CD4-positive, CD25-positive, alpha-beta regulatory T cell (primary cell): ENCODE data around the gene PITHD1. TPM values are rescaled to one million over a fixed set of nuclear protein-coding genes. Genes with fewer than 3 reads are reported as not detected.
"Not testable (repeated sequence)": the region's sequence is repeated elsewhere in the genome, so short reads cannot be mapped to it uniquely, and the experiment has no call there.

Experiments
- ATAC-seq, 2 donors: fragments of 150-1000 bp; cut with Tn5 transposase; one replicate each; pipeline ENCODE4 v1.10.0; 2021; ENCODE audit warnings: low read depth in 2 of 2, moderate number of reproducible peaks in 2 of 2, moderate library complexity in 1 of 2
- DNase-seq, 3 donors: peaks; one replicate each; pipeline versions ENCODE4 v3.0.0 to v3.0.0-alpha.2; 2012 to 2022; ENCODE audit warnings: mixed read lengths in 1 of 3
- H3K27ac ChIP-seq: one replicate; pipeline ENCODE4 v1.7.0; 2013; ENCODE audit warnings: mild to moderate bottlenecking, low read length; ENCODE audit not compliant: insufficient read depth, poor library complexity, severe bottlenecking
- H3K27me3 ChIP-seq: one replicate; pipeline ENCODE4 v1.7.0; 2013; ENCODE audit warnings: low read length; ENCODE audit not compliant: control insufficient read depth, insufficient read depth
- H3K36me3 ChIP-seq: one replicate; pipeline ENCODE4 v1.7.0; 2013; ENCODE audit warnings: mild to moderate bottlenecking, low read length, moderate library complexity; ENCODE audit not compliant: control insufficient read depth, insufficient read depth
- H3K4me1 ChIP-seq: 2 replicates; pipeline ENCODE4 v1.7.0; 2013; ENCODE audit warnings: mild to moderate bottlenecking, low read length; ENCODE audit not compliant: insufficient read depth, control insufficient read depth, poor library complexity, severe bottlenecking
- H3K4me3 ChIP-seq: one replicate; pipeline ENCODE4 v1.7.0; 2013; ENCODE audit warnings: low read depth, mild to moderate bottlenecking, low read length, moderate library complexity
- H3K9me3 ChIP-seq, 2 experiments: 1 replicate in 1 of 2; 2 replicates in 1 of 2; pipeline ENCODE4 v1.7.0; 2013; ENCODE audit warnings: low read length in 2 of 2, mild to moderate bottlenecking in 1 of 2, moderate library complexity in 1 of 2; ENCODE audit not compliant: control insufficient read depth in 2 of 2
- H3K27ac Mint-ChIP-seq, 3 donors: one replicate each; pipeline ENCODE4 v1.8.0; 2020 to 2022; ENCODE audit warnings: mild to moderate bottlenecking in 3 of 3, mixed read lengths in 3 of 3, moderate library complexity in 2 of 3
- H3K27me3 Mint-ChIP-seq: one replicate; pipeline ENCODE4 v1.8.0; 2022; ENCODE audit warnings: mild to moderate bottlenecking, mixed read lengths
- H3K36me3 Mint-ChIP-seq: one replicate; pipeline ENCODE4 v1.8.0; 2020; ENCODE audit warnings: mixed read lengths
- H3K4me1 Mint-ChIP-seq, 4 donors: one replicate each; pipeline ENCODE4 v1.8.0; 2020 to 2022; ENCODE audit warnings: mixed read lengths in 4 of 4, mild to moderate bottlenecking in 1 of 4
- H3K4me3 Mint-ChIP-seq, 4 donors: one replicate each; pipeline ENCODE4 v1.8.0; 2020 to 2022; ENCODE audit warnings: mild to moderate bottlenecking in 4 of 4, mixed read lengths in 4 of 4, moderate library complexity in 3 of 4
- H3K9me3 Mint-ChIP-seq, 7 donors: one replicate each; pipeline ENCODE4 v1.8.0; 2020 to 2022; ENCODE audit warnings: mixed read lengths in 7 of 7, mild to moderate bottlenecking in 3 of 7, moderate library complexity in 2 of 7
- polyA plus RNA-seq, 4 donors: library from polyadenylated mRNA; unstranded; fragments of 300-500 nt; fragmentation: Illumina TruSeq; gene quantifications; one replicate each; pipeline ENCODE4 v1.2.3, GENCODE V29; 2021
- total RNA-seq: library from RNA; stranded (reverse); gene quantifications from one replicate; pipeline ENCODE4 v1.2.3, GENCODE V29; 2022

The PITHD1 gene
- total and polyA plus RNA-seq, 5 donors from 2014 or later = 72.6 to 98.9 (median 83.0) TPM

GRCh38 chr1:23791516-23792047, 13.4 kb downstream of the PITHD1 start:
- peaks cover 24% of the 10 kb centered on the region for H3K36me3 ChIP-seq

GRCh38 chr1:23792151-23792945, 14.1 kb downstream of the PITHD1 start:
- Histone ChIP-seq H3K9me3 (no peaks in the 10 kb centered on the region), H3K4me3 (no peak overlapping the region), H3K27ac (peak overlapping the region; percentile 86), H3K36me3 (peaks cover 19% of the 10 kb centered on the region), H3K27me3 (no peaks in the 10 kb centered on the region), H3K4me1 (peaks cover 23% of the 10 kb centered on the region)
- ATAC-seq (no peak), DNase-seq (no peak)
- no peaks in the 10 kb centered on the region for H3K9me3 Mint-ChIP-seq
- no peaks in the 10 kb centered on the region for H3K27me3 Mint-ChIP-seq
- peak overlapping the region; percentile 32 to 98 (median 94) for H3K4me3 Mint-ChIP-seq
- peaks cover 0 to 32% (median 13%) of the 10 kb centered on the region in 4 donors for H3K4me1 Mint-ChIP-seq
- H3K27ac Mint-ChIP-seq = peak overlapping the region in 2 of 3 donors; percentile 59 to 96
- peaks cover 12% of the 10 kb centered on the region for H3K36me3 Mint-ChIP-seq

More at GRCh38 chr1:23791516-23792047, 13.4 kb downstream of the PITHD1 start:
- peak overlapping the region; percentile 97 for H3K4me3 ChIP-seq
- DNase-seq (peak in 1 of 3 donors; percentile 54), ATAC-seq (peak in 1 of 2 donors; percentile 19)
- Mint-ChIP-seq H3K9me3 (no peaks in the 10 kb centered on the region), H3K36me3 (peaks cover 20% of the 10 kb centered on the region), H3K4me3 (peak overlapping the region; percentile 92 to 99 (median 98)), H3K27me3 (no peaks in the 10 kb centered on the region), H3K27ac (peak overlapping the region; percentile 86 to 98 (median 96)), H3K4me1 (peaks cover 0 to 32% (median 13%) of the 10 kb centered on the region in 4 donors)
- no peaks in the 10 kb centered on the region for H3K9me3 ChIP-seq
- no peaks in the 10 kb centered on the region for H3K27me3 ChIP-seq
- H3K27ac ChIP-seq = peak overlapping the region; percentile 86
- H3K4me1 ChIP-seq = peaks cover 23% of the 10 kb centered on the region

- DNase-seq = no peak
- H3K27ac Mint-ChIP-seq = no peak overlapping the region
- H3K27ac ChIP-seq = no peak overlapping the region
These were observed 15.0 kb downstream of the PITHD1 start for GRCh38 chr1:23793018-23793781.

GRCh38 chr1:23793861-23794731, 15.9 kb downstream of the PITHD1 start:
- H3K9me3 ChIP-seq = no peaks in the 10 kb centered on the region

More at GRCh38 chr1:23793018-23793781, 15.0 kb downstream of the PITHD1 start:
- H3K36me3 ChIP-seq = peaks cover 15% of the 10 kb centered on the region
- ATAC-seq = no peak
- Mint-ChIP-seq H3K4me1 (peaks cover 0 to 32% (median 13%) of the 10 kb centered on the region in 4 donors), H3K9me3 (no peaks in the 10 kb centered on the region), H3K4me3 (peak overlapping the region in 2 of 4 donors; percentile 7 to 47), H3K36me3 (peaks cover 4% of the 10 kb centered on the region), H3K27me3 (no peaks in the 10 kb centered on the region)
- H3K9me3 ChIP-seq = no peaks in the 10 kb centered on the region
- H3K4me1 ChIP-seq = peaks cover 23% of the 10 kb centered on the region
- no peak overlapping the region for H3K4me3 ChIP-seq
- H3K27me3 ChIP-seq = no peaks in the 10 kb centered on the region

GRCh38 chr1:23794732-23795182, 16.5 kb downstream of the PITHD1 start:
- not testable (repeated sequence) for H3K4me3 ChIP-seq, DNase-seq, H3K9me3 Mint-ChIP-seq, H3K27ac ChIP-seq, ATAC-seq, H3K27me3 ChIP-seq, H3K9me3 ChIP-seq, H3K27me3 Mint-ChIP-seq, H3K36me3 Mint-ChIP-seq
- Mint-ChIP-seq H3K4me1 (peaks cover 1 to 40% (median 16%) of the 10 kb centered on the region in 4 donors), H3K4me3 (peak overlapping the region in 1 of 4 donors; percentile 44), H3K27ac (peak overlapping the region in 2 of 3 donors; percentile 55 to 74)
- peaks cover 15% of the 10 kb centered on the region for H3K36me3 ChIP-seq
- H3K4me1 ChIP-seq = peaks cover 30% of the 10 kb centered on the region

More at GRCh38 chr1:23793861-23794731, 15.9 kb downstream of the PITHD1 start:
- peak overlapping the region in 2 of 4 donors; percentile 44 to 47 for H3K4me3 Mint-ChIP-seq
- peaks cover 0 to 35% (median 16%) of the 10 kb centered on the region in 4 donors for H3K4me1 Mint-ChIP-seq
- H3K27me3 Mint-ChIP-seq = no peaks in the 10 kb centered on the region
- ATAC-seq = no peak
- peak overlapping the region in 2 of 3 donors; percentile 55 to 74 for H3K27ac Mint-ChIP-seq
- H3K4me1 ChIP-seq = peaks cover 23% of the 10 kb centered on the region
- no peak for DNase-seq
- peaks cover 15% of the 10 kb centered on the region for H3K36me3 ChIP-seq
- no peaks in the 10 kb centered on the region for H3K27me3 ChIP-seq
- H3K27ac ChIP-seq = no peak overlapping the region
- no peak overlapping the region for H3K4me3 ChIP-seq
- H3K36me3 Mint-ChIP-seq = peaks cover 3% of the 10 kb centered on the region
- H3K9me3 Mint-ChIP-seq = no peaks in the 10 kb centered on the region

- H3K36me3 Mint-ChIP-seq = peaks cover 3% of the 10 kb centered on the region
These were observed 17.7 kb downstream of the PITHD1 start for GRCh38 chr1:23795676-23796465.

More at GRCh38 chr1:23795676-23796465, 17.7 kb downstream of the PITHD1 start:
- H3K27ac Mint-ChIP-seq = peak overlapping the region in 1 of 3 donors; percentile 40
- peaks cover 4 to 34% (median 12%) of the 10 kb centered on the region in 4 donors for H3K4me1 Mint-ChIP-seq
- H3K4me3 Mint-ChIP-seq = peak overlapping the region in 1 of 4 donors; percentile 34
- Histone ChIP-seq H3K4me1 (peaks cover 28% of the 10 kb centered on the region), H3K27ac (no peak overlapping the region), H3K9me3 (no peaks in the 10 kb centered on the region), H3K27me3 (no peaks in the 10 kb centered on the region), H3K4me3 (no peak overlapping the region), H3K36me3 (peaks cover 15% of the 10 kb centered on the region)
- ATAC-seq (no peak), DNase-seq (no peak)
- no peaks in the 10 kb centered on the region for H3K9me3 Mint-ChIP-seq
- H3K27me3 Mint-ChIP-seq = no peaks in the 10 kb centered on the region
